Fibroblast of mammary gland (primary cell): ENCODE data around the gene CERK.

ENCODE experiments used
- DNase-seq: peaks from one replicate; pipeline ENCODE4 v3.0.0-alpha.2; 2010; ENCODE audit warnings: low read depth
- H3K4me3 ChIP-seq: 2 replicates; pipeline ENCODE4 v1.5.1; 2011; ENCODE audit warnings: low read depth, mild to moderate bottlenecking, low read length, moderate library complexity; ENCODE audit not compliant: control insufficient read depth
- CTCF ChIP-seq: conservative IDR thresholded peaks from 2 replicates; pipeline ENCODE4 v1.5.1; 2011; ENCODE audit warnings: low read depth, low read length, inconsistent platforms; ENCODE audit not compliant: control insufficient read depth, insufficient read depth

CERK gene

DNA sequence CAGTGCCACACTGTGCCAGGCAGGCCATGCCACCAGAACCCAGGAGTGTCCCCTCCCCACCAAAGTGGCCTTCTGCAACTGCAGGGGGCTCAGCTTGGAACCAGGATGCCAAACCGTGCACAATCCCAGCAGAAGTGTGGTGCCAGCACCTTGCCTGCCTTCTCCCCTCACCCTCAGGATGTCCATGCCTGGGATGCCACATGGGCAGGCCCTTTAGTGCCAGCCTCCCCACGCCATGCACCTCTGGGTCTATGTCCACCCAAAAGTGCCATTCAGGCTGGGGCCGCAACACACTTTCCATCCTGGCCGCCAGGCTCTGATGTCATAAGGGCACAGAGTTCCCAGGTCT, 15.7 kb upstream of the CERK start:
- H3K4me3 ChIP-seq: no peak overlapping the region
- no peak for TF ChIP-seq CTCF
- no peak for DNase-seq

- DNase-seq: no peak
- H3K4me3 ChIP-seq: no peak overlapping the region
Observed at GRCh38 chr22:46753360-46753759, 15.3 kb upstream of the CERK start.

GRCh38 chr22:46752988-46753310, 14.9 kb upstream of the CERK start:
- no peak for TF ChIP-seq CTCF
- DNase-seq: no peak
- no peak overlapping the region for H3K4me3 ChIP-seq

More at GRCh38 chr22:46753360-46753759, 15.3 kb upstream of the CERK start:
- no peak for TF ChIP-seq CTCF

DNA sequence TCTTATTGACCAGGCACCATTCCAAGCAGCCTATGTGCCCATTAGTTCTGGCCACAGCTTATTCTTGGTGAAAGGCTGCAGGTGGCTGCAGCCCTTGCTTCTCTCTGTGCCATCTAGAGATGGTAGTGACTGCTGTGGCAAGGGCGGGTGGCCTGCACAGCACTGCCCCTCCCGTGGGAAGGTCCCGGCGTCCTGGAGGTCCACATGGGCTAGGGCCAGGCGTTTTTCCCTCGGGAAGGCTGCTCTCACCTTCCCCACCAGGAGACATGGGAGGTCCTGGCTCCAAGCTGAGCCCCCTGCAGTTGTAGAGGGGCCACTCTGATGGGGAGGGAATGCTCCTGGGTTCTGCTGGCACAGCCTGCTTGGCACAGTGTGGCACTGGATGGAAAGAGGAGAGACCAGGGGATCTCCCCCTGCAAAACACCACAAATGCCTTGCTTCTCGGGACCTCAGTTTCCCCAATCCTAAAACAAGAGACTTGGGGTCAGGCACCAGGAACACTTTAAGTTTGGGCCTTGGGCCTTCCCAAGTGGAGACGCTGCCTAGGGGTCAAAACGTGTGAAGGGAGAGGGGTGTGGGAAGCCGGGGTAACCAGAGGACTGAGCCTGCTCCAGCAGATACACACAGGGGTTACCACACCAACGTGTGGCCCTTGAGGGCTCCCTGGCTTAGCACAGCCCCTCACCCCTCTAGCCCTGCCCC, 14.4 kb upstream of the CERK start:
- TF ChIP-seq CTCF: no peak
- no peak overlapping the region for H3K4me3 ChIP-seq
- no peak for DNase-seq

DNA sequence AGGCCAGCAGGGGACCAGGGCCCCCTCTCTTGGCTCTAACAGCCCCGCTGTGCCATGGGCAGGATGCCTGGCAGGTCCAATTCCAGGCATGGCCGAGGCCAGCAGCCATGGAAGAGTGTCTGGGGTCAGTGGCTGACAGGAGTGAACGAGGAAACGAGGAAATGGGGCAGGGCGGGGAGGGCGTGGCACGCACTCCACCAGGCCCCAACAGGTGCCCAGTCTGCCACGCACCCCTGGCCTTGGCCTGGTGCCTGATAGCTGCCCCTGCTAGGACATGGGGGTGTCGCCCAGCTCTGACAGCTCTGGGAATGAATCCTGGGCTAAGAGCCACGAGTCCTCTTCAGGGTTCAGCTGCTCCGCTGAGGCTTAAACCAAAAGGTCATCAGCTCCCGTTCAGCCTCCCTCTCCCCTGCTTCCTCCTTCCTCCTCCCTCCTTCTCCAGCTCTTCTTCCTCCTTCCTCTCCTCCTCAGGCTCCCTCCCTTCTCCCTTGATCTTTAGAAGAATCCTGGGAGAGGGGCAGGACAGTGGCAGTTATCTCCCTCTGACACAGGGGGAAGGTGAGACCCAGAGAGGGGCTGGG, 12.9 kb upstream of the CERK start:
- no peak overlapping the region for H3K4me3 ChIP-seq
- no peak for TF ChIP-seq CTCF
- no peak for DNase-seq

DNA sequence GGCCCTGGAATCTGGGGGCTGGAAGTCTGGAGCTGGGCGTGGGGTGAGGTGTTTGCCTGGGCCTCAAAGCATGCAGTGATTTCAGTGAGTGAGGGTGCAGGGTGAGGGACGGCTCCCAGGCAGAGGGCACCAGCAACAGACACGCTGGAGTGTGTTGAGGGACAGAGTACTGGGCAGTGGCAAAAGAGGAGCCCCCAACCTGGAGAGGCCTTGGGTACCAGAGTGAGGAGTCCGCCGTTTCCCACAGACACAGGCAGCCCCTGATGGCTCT, 12.4 kb upstream of the CERK start:
- no peak for DNase-seq
- TF ChIP-seq CTCF: no peak

More for the DNA sequence above, 12.4 kb upstream of the CERK start:
- no peak overlapping the region for H3K4me3 ChIP-seq
